Ascending aorta (tissue), 2 donors: ENCODE measurements around the gene ADAMTS12. TPM values are rescaled to one million over a fixed set of nuclear protein-coding genes. Genes with fewer than 3 reads are reported as not detected.

Source experiments
- DNase-seq, 2 donors: peaks; one replicate each; pipeline ENCODE4 v3.0.0-alpha.2; 2019; ENCODE audit warnings: low spot score in 2 of 2
- H3K27ac ChIP-seq, 2 donors: fragments of 200-600 bp; sonication (generic); one replicate each; pipeline ENCODE4 v1.5.1; 2016 to 2017; ENCODE audit warnings: mild to moderate bottlenecking in 1 of 2
- H3K27me3 ChIP-seq: fragments of 200-600 bp; sonication (generic); one replicate; pipeline ENCODE4 v1.5.1; 2017
- H3K36me3 ChIP-seq, 2 donors: fragments of 200-600 bp; sonication (generic); one replicate each; pipeline ENCODE4 v1.5.1; 2016
- H3K4me1 ChIP-seq, 2 donors: fragments of 200-600 bp; sonication (generic); one replicate each; pipeline ENCODE4 v1.5.1; 2016 to 2017; ENCODE audit warnings: mild to moderate bottlenecking in 1 of 2
- H3K4me3 ChIP-seq, 2 donors: fragments of 200-600 bp; sonication (generic); one replicate each; pipeline ENCODE4 v1.5.1; 2016 to 2017; ENCODE audit warnings: mild to moderate bottlenecking in 1 of 2
- H3K9me3 ChIP-seq, 2 donors: fragments of 200-600 bp; sonication (generic); one replicate each; pipeline ENCODE4 v1.5.1; 2016
- CTCF ChIP-seq, 3 experiments: fragments of 200-600 bp in 2 of 3; fragments of 450-650 bp in 1 of 3; sonication (generic) in 2 of 3; IDR thresholded peaks; one replicate each; pipeline ENCODE4 v1.5.1; 2016 to 2019; ENCODE audit warnings: antibody characterized with exemption in 3 of 3, mild to moderate bottlenecking in 1 of 3, moderate library complexity in 1 of 3
- intact Hi-C: fragments of 100-400 bp; cut with DNase I; formaldehyde crosslinking; loops from one replicate; pipeline ENCODE4 v1.15.1; 2023
- total RNA-seq: library from RNA; depleted of rRNA; stranded (reverse); fragments of >200 nt; gene quantifications from one replicate; pipeline ENCODE4 v1.1.0, GENCODE V29; 2016

ADAMTS12 gene
- total RNA-seq, 1 donor from 2014 or later: 1.4 TPM

DNA sequence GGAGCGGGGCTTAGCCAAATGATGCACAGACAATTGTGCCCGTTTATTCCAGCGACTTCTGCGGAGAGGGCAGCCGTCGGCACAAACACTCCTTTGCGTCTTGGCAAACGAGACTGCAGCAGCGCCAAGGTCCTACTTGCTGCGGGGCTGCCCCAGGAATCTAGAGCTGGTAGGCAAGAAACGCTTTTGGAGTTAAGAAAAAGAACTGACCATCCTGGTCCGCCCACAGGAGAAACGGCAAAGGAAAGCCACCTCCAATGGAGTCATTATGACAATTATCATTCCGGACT, 46.7 kb upstream of the ADAMTS12 start:
- Histone ChIP-seq H3K27ac (no peak overlapping the region), H3K9me3 (no peaks in the 10 kb centered on the region), H3K36me3 (no peaks in the 10 kb centered on the region), H3K4me3 (no peak overlapping the region), H3K4me1 (peaks cover 0 to 4% of the 10 kb centered on the region in 2 donors), H3K27me3 (peaks cover 17% of the 10 kb centered on the region)
- intact Hi-C loops: loop anchor here (10.0 kb wide), 1 partner anchor 504 kb away; no protein-coding TSS in a partner anchor
- no peak for DNase-seq
- no peak for TF ChIP-seq CTCF (IDR thresholded peaks at IDR 0.05)

DNA sequence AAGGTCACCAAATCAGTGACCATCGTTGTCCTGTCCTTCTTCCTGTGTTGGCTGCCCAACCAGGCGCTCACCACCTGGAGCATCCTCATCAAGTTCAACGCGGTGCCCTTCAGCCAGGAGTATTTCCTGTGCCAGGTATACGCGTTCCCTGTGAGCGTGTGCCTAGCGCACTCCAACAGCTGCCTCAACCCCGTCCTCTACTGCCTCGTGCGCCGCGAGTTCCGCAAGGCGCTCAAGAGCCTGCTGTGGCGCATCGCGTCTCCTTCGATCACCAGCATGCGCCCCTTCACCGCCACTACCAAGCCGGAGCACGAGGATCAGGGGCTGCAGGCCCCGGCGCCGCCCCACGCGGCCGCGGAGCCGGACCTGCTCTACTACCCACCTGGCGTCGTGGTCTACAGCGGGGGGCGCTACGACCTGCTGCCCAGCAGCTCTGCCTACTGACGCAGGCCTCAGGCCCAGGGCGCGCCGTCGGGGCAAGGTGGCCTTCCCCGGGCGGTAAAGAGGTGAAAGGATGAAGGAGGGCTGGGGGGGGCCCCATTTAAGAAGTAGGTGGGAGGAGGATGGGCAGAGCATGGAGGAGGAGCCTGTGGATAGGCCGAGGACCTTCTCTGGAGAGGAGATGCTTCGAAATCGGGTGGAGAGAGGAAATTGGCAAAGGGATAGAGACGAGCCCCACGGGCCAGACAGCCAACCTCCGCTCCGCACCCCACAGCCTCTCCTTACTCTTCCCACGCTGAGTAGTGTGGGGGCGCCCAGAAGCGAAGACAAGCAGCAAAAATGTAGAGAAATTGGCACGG, 46.1 kb upstream of the ADAMTS12 start:
- H3K27me3 ChIP-seq: peaks cover 17% of the 10 kb centered on the region
- intact Hi-C loops: loop anchor here (10.0 kb wide), 1 partner anchor 503 kb away; no protein-coding TSS in a partner anchor
- peak overlapping the region in 1 of 2 donors; percentile 48 for H3K4me3 ChIP-seq

GRCh38 chr5:33937017-33937706, 45.4 kb upstream of the ADAMTS12 start:
- Histone ChIP-seq H3K27ac (no peak overlapping the region), H3K36me3 (no peaks in the 10 kb centered on the region), H3K27me3 (peaks cover 17% of the 10 kb centered on the region), H3K4me1 (peaks cover 0 to 4% of the 10 kb centered on the region in 2 donors), H3K4me3 (peak overlapping the region; percentile 29 to 48), H3K9me3 (no peaks in the 10 kb centered on the region)
- no peak for TF ChIP-seq CTCF (IDR thresholded peaks at IDR 0.05)
- intact Hi-C loops: loop anchor here (10.0 kb wide), 1 partner anchor 502 kb away; no protein-coding TSS in a partner anchor
- no peak for DNase-seq

More for the DNA sequence above, 46.1 kb upstream of the ADAMTS12 start:
- no peak for TF ChIP-seq CTCF (IDR thresholded peaks at IDR 0.05)
- Histone ChIP-seq H3K9me3 (no peaks in the 10 kb centered on the region), H3K27ac (no peak overlapping the region), H3K36me3 (no peaks in the 10 kb centered on the region), H3K4me1 (peaks cover 0 to 4% of the 10 kb centered on the region in 2 donors)
- no peak for DNase-seq

DNA sequence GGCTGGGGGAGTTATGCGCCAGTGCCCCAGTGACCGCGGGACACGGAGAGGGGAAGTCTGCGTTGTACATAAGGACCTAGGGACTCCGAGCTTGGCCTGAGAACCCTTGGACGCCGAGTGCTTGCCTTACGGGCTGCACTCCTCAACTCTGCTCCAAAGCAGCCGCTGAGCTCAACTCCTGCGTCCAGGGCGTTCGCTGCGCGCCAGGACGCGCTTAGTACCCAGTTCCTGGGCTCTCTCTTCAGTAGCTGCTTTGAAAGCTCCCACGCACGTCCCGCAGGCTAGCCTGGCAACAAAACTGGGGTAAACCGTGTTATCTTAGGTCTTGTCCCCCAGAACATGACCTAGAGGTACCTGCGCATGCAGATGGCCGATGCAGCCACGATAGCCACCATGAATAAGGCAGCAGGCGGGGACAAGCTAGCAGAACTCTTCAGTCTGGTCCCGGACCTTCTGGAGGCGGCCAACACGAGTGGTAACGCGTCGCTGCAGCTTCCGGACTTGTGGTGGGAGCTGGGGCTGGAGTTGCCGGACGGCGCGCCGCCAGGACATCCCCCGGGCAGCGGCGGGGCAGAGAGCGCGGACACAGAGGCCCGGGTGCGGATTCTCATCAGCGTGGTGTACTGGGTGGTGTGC, 44.7 kb upstream of the ADAMTS12 start, which contains the start of gene RXFP3:
TSS of gene RXFP3 (plus strand) at position 6 of the 636 bp plus-strand sequence. CDS start at position 361, 355 bp downstream.
- intact Hi-C loops: loop anchor here (10.0 kb wide), 1 partner anchor 502 kb away; no protein-coding TSS in a partner anchor
- Histone ChIP-seq H3K27ac (no peak within 1 kb of the TSS), H3K27me3 (peaks cover 17% of the 10 kb centered on the region), H3K4me1 (peaks cover 0 to 4% of the 10 kb centered on the region in 2 donors), H3K36me3 (no peaks in the 10 kb centered on the region), H3K4me3 (peak within 1 kb of the TSS; percentile 29 to 48), H3K9me3 (no peaks in the 10 kb centered on the region)
- TF ChIP-seq CTCF (IDR thresholded peaks at IDR 0.05): no peak
- no peak for DNase-seq

GRCh38 chr5:33936004-33936380, 44.2 kb upstream of the ADAMTS12 start:
- peak in 1 of 2 donors; percentile 69 for DNase-seq
- peaks cover 17% of the 10 kb centered on the region for H3K27me3 ChIP-seq

More at GRCh38 chr5:33936004-33936380, 44.2 kb upstream of the ADAMTS12 start:
- no peaks in the 10 kb centered on the region for H3K36me3 ChIP-seq
- H3K4me1 ChIP-seq: peaks cover 0 to 4% of the 10 kb centered on the region in 2 donors
- H3K9me3 ChIP-seq: no peaks in the 10 kb centered on the region
- intact Hi-C loops: loop anchor here (10.0 kb wide), 1 partner anchor 501 kb away; no protein-coding TSS in a partner anchor
- peak overlapping the region; percentile 29 to 48 for H3K4me3 ChIP-seq
- H3K27ac ChIP-seq: no peak overlapping the region
- peak in 2 of 3 experiments; percentile 7 to 26 for TF ChIP-seq CTCF (IDR thresholded peaks at IDR 0.05)
